Effector CD4-positive, alpha-beta T cell (primary cell): ENCODE measurements around the gene TBC1D22A.

Source experiments
- DNase-seq: peaks from one replicate; pipeline ENCODE4 v3.0.0-alpha.2; 2020

Gene TBC1D22A

GRCh38 chr22:47149976-47150375, 387.5 kb downstream of the TBC1D22A start:
- DNase-seq, result no peak

GRCh38 chr22:47150426-47150825, 388.0 kb downstream of the TBC1D22A start:
- no peak for DNase-seq

GRCh38 chr22:47151064-47151463, 388.6 kb downstream of the TBC1D22A start:
- DNase-seq, result no peak

GRCh38 chr22:47151490-47151889, 389.0 kb downstream of the TBC1D22A start:
- no peak for DNase-seq

- DNase-seq, result no peak
These were observed 389.8 kb downstream of the TBC1D22A start for GRCh38 chr22:47152236-47152635.

- no peak for DNase-seq
These were observed 390.5 kb downstream of the TBC1D22A start for GRCh38 chr22:47152938-47153337.

- no peak for DNase-seq
These were observed 391.5 kb downstream of the TBC1D22A start for GRCh38 chr22:47153854-47154525.

- DNase-seq, result no peak
These were observed 392.2 kb downstream of the TBC1D22A start for GRCh38 chr22:47154621-47155081.

- no peak for DNase-seq
These were observed 392.9 kb downstream of the TBC1D22A start for GRCh38 chr22:47155131-47155885.

GRCh38 chr22:47155912-47156311, 393.5 kb downstream of the TBC1D22A start:
- DNase-seq, result no peak

- no peak for DNase-seq
These were observed 394.1 kb downstream of the TBC1D22A start for GRCh38 chr22:47156352-47157092.

- DNase-seq, result no peak
These were observed 394.6 kb downstream of the TBC1D22A start for GRCh38 chr22:47157093-47157420.

GRCh38 chr22:47157486-47158270, 395.2 kb downstream of the TBC1D22A start:
- no peak for DNase-seq

GRCh38 chr22:47158457-47158856, 396.0 kb downstream of the TBC1D22A start:
- DNase-seq, result no peak

GRCh38 chr22:47159592-47159991, 397.1 kb downstream of the TBC1D22A start:
- DNase-seq, result no peak

- DNase-seq, result no peak
These were observed 397.7 kb downstream of the TBC1D22A start for GRCh38 chr22:47160141-47160541.

- no peak for DNase-seq
These were observed 398.5 kb downstream of the TBC1D22A start for GRCh38 chr22:47160781-47161520.

GRCh38 chr22:47161631-47162030, 399.2 kb downstream of the TBC1D22A start:
- DNase-seq, result no peak

GRCh38 chr22:47162865-47163264, 400.4 kb downstream of the TBC1D22A start:
- DNase-seq, result no peak

GRCh38 chr22:47163481-47163855, 401.0 kb downstream of the TBC1D22A start:
- DNase-seq, result no peak

GRCh38 chr22:47163856-47164513, 401.5 kb downstream of the TBC1D22A start:
- DNase-seq, result no peak
